GM13977 (cell line): ENCODE results near the gene KISS1R.
"Not testable (repeated sequence)": the region's sequence is repeated elsewhere in the genome, so short reads cannot be mapped to it uniquely, and the experiment has no call there.

Source experiments
- DNase-seq: peaks from one replicate; pipeline ENCODE4 v3.0.0; 2012; ENCODE audit warnings: low spot score
- in situ Hi-C: fragments of 300-500 bp; cut with MboI; formaldehyde crosslinking; loops from one replicate; pipeline ENCODE4 v1.12.0; 2022; ENCODE audit warnings: low sequenced_read_pairs, low pct_unique_long_range_greater_than_20kb, mixed read lengths, inconsistent platforms; ENCODE audit not compliant: unreplicated experiment
- TF ChIP-seq, protein P1 (sequence below): IDR thresholded peaks from 2 replicates; pipeline ENCODE4 v1.5.1; 2012; ENCODE audit warnings: mild to moderate bottlenecking, control low read depth; ENCODE audit not compliant: insufficient read depth; ENCODE audit errors: extremely low read depth, missing control alignments

Gene KISS1R

DNA sequence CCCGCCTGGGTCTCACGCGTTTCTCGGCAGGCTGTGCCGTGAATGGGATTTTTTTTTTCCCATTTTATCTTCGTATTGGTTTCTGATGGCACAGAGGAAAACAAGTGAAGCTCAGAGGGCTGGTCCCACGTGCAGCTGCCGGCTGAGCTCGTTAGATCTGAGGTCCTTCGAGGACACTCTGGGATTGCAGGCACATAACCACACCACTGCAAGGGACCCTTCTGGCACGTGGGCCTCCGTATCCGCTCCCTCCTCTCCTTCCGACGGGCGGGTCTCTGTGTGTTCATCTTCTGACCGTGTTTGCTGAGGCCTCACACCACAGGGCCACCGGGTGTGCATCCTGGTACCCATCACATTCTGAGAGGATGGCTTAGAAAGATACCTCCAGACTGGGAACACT, 41.0 kb upstream of the KISS1R start:
- no peak for DNase-seq

DNA sequence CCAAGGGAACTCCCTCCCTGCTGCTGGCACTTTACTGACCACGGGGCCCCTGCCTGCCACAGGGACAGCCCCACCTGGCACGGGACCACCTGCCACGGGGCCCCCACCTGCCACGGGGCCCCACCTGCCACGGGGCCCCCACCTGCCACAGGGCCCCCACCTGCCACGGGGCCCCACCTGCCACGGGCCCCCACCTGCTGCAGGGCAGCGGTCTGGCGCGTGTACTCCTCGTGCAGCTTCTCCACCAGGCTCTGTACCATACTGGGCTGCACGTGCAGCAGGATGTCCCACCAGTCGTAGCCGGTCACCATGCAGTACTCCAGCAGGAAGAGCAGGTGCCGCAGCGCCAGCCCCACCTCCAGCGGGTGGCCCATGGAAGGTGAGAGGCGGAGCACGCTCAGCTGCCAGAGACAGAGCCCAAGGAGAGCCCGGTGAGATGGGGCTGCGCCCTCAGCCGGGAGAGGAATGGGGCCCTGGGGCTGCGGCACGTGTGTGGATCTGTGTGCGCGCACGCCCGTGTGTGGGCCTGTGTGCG, 40.3 kb upstream of the KISS1R start:
- TF ChIP-seq, protein P1, sequence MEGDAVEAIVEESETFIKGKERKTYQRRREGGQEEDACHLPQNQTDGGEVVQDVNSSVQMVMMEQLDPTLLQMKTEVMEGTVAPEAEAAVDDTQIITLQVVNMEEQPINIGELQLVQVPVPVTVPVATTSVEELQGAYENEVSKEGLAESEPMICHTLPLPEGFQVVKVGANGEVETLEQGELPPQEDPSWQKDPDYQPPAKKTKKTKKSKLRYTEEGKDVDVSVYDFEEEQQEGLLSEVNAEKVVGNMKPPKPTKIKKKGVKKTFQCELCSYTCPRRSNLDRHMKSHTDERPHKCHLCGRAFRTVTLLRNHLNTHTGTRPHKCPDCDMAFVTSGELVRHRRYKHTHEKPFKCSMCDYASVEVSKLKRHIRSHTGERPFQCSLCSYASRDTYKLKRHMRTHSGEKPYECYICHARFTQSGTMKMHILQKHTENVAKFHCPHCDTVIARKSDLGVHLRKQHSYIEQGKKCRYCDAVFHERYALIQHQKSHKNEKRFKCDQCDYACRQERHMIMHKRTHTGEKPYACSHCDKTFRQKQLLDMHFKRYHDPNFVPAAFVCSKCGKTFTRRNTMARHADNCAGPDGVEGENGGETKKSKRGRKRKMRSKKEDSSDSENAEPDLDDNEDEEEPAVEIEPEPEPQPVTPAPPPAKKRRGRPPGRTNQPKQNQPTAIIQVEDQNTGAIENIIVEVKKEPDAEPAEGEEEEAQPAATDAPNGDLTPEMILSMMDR: no peak
- in situ Hi-C loops: no loop called here
- DNase-seq: no peak

More for the DNA sequence above, 41.0 kb upstream of the KISS1R start:
- TF ChIP-seq, protein P1: no peak
- in situ Hi-C loops: no loop called here

DNA sequence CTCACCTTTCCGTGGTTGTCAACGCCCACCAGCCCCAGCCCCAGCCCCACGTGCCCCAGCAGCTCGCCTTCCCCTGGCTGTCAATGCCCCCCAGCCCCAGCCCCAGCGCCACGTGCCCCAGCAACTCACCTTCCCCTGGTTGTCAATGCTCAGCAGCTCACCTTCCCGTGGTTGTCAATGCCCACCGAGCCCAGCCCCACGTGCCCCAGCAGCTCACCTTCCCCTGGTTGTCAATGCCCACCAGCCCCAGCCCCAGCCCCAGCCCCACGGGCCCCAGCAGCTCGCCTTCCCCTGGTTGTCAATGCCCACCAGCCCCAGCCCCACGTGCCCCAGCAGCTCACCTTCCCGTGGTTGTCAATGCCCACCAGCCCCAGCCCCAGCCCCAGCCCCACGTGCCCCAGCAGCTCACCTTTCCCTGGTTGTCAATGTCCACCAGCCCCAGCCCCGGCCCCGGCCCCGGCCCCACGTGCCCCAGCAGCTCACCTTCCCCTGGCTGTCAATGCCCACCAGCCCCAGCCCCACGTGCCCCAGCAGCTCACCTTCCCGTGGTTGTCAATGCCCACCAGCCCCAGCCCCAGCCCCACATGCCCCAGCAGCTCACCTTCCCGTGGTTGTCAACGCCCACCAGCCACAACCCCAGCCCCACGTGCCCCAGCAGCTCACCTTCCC, 39.0 kb upstream of the KISS1R start:
- in situ Hi-C loops, DNase-seq: not testable (repeated sequence)

DNA sequence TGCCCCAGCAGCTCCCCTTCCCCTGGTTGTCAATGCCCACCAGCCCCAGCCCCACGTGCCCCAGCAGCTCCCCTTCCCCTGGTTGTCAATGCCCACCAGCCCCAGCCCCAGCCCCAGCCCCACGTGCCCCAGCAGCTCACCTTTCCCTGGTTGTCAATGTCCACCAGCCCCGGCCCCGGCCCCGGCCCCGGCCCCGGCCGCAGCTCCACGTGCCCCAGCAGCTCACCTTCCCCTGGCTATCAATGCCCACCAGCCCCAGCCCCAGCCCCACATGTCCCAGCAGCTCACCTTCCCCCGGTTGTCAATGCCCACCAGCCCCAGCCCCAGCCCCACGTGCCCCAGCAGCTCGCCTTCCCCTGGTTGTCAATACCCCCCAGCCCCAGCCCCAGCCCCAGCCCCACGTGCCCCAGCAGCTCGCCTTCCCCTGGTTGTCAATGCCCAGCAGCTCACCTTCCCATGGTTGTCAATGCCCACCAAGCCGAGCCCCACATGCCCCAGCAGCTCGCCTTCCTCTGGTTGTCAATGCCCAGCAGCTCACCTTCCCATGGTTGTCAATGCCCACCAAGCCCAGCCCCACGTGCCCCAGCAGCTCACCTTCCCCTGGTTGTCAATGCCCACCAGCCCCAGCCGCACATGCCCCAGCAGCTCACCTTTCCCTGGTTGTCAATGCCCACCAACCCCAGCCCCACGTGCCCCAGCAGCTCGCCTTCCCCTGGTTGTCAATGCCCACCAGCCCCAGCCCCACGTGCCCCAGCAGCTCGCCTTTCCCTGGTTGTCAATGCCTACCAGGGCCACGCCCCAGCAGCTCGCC, 38.2 kb upstream of the KISS1R start:
- in situ Hi-C loops, DNase-seq: not testable (repeated sequence)

DNA sequence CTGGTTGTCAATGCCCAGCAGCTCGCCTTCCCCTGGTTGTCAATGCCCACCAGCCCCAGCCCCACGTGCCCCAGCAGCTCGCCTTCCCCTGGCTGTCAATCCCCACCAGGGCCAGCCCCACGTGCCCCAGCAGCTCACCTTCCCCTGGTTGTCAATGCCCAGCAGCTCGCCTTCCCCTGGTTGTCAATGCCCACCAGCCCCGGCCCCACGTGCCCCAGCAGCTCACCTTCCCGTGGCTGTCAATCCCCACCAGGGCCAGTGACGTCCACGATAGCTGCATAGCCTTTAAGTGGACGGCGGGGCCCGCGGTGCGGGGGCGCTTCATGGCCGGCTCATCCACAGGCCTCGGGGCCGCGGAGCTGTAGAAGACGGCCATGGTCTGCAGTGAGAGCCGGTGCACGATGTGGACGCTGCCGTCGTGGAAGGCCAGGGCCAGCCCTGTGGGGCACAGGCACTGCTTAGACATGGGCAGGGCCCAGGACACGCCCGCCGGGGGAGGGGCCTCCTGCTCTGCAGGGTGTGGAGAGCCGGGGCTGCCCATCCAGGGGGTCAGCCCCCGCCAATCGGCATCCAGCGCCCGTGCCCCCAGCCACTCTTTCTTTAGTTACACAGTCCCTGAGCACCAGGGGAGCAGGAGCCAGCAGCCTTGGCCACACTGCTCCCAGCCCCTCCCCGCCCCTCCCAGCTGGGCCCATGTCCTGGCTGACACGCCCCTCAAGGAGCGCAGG, 37.3 kb upstream of the KISS1R start:
- TF ChIP-seq, protein P1: no peak
- DNase-seq: no peak
- in situ Hi-C loops: no loop called here

DNA sequence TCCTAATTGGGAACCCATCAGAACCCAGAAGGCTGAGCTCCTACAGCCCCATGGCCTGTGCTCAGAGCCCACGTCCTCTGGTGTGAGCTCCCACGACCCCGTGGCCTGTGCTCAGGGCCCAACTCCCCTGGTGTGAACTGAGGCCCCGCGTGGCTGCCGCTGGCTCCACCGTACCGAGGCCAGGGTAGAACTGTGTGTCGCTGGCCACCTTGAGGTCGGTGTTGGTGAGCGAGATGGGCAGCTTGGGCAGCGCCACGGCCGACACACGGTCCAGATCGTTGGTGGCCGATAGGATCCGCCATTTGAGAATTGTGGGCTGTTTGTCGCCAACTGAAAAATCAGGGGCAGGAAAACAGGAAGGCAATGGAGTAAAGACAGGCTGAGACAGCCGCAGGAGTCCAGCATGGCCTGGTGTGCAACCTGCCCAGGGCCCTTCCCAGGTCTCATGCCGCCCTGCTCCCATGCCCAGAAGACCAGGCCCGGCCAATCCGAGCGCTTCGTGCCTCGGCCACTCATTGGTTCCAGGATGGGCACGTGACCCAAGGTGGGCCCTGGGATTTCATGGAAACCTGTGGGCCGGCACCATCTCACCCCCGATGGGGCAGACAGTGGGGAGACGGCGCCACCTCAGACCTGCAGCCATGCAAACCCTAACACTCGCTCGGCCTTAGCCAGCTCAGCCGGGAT, 35.6 kb upstream of the KISS1R start:
- no peak for DNase-seq
- TF ChIP-seq, protein P1: no peak
- in situ Hi-C loops: no loop called here

DNA sequence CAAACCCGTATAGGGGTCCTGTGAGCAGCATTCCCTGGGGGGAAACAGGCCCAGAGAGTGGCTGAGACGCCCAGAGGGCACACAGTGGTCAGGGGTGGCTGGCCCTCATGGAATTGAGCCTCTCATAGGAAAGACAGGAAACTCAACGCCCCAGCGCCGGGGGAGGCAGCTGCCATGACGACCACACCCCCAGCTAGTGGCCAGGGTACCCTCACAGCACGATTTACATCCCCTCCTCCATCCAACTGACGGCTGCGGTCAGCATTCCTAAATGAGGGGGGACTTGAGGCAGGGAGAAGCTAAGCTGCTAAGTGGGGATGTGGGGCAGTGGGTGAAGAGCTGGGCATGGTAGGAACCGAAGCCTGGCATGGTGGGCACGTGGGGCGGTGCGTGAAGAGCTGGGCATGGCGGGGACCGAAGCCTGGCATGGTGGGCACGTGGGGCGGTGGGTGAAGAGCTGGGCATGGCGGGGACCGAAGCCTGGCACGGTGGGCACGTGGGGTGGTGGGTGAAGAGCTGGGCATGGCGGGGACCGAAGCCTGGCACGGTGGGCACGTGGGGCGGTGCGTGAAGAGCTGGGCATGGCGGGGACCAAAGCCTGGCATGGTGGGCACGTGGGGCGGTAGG, 34.1 kb upstream of the KISS1R start:
- DNase-seq: no peak
- in situ Hi-C loops: no loop called here
- TF ChIP-seq, protein P1: no peak
